H1 (cell line): Measurements from ENCODE around the gene NPHP4. TPM values are rescaled to one million over a fixed set of nuclear protein-coding genes. Genes with fewer than 3 reads are reported as not detected.

Source experiments
- CTCF ChIP-seq, 3 experiments: IDR thresholded peaks; 1 replicate in 2 of 3; 2 replicates in 1 of 3; pipeline versions ENCODE4 v1.5.1 to v1.6.1; 2011; ENCODE audit warnings: low read length in 3 of 3, mild to moderate bottlenecking in 3 of 3, inconsistent platforms in 2 of 3, low read depth in 1 of 3, moderate library complexity in 1 of 3; ENCODE audit not compliant: insufficient read depth in 1 of 3; ENCODE audit errors: control extremely low read depth in 1 of 3
- RAD21 ChIP-seq, 2 experiments: IDR thresholded peaks in 1 of 2; conservative IDR thresholded peaks in 1 of 2; 2 replicates each; pipeline ENCODE4 v1.6.1; 2011; ENCODE audit warnings: low read depth in 2 of 2, low read length in 2 of 2, improper control_type of control experiment in 1 of 2, inconsistent platforms in 1 of 2, mild to moderate bottlenecking in 1 of 2, moderate library complexity in 1 of 2
- SIN3A ChIP-seq, 2 experiments: IDR thresholded peaks in 1 of 2; conservative IDR thresholded peaks in 1 of 2; 2 replicates each; pipeline ENCODE4 v1.6.1; 2011 to 2012; ENCODE audit warnings: low read length in 2 of 2, improper control_type of control experiment in 1 of 2, low read depth in 1 of 2, mild to moderate bottlenecking in 1 of 2
- SP1 ChIP-seq: IDR thresholded peaks from 2 replicates; pipeline ENCODE4 v1.6.1; 2011; ENCODE audit warnings: low read depth, low read length
- polyA plus RNA-seq, 7 experiments: library from polyadenylated mRNA; depleted of rRNA in 3 of 7; stranded (reverse) in 5 of 7; unstranded in 2 of 7; fragments of >200 nt in 5 of 7; fragments of 200-250 nt in 2 of 7; gene quantifications; 1 replicate in 5 of 7; 2 replicates in 1 of 7; 4 replicates in 1 of 7; pipeline versions ENCODE4 v1.2.1 to v1.2.3, GENCODE V29; 2011 to 2013; ENCODE audit warnings: missing spikeins in 2 of 7, mixed read lengths in 2 of 7
- total RNA-seq: library from RNA; stranded (reverse); fragmentation: NEBNext Ultra II Directional; extraction: Animal tissue kit (Norgen Biotek cat#: 25700); gene quantifications from 2 replicates; pipeline ENCODE4 v1.2.1, GENCODE V29; 2021

The NPHP4 gene
- total and polyA plus RNA-seq, 2 of the 8 experiments (the other 6 are each of a cell fraction or from before 2014, with no cell fraction given): 5.8 to 14.0 TPM

- TF ChIP-seq RAD21 (IDR thresholded peaks at IDR 0.05 in 1 of 2, conservative IDR thresholded peaks at IDR 0.05 in 1 of 2; ENCODE audit: low read depth in 2 of 2, low read length in 2 of 2) (no peak), CTCF (IDR thresholded peaks at IDR 0.05; ENCODE audit: control extremely low read depth in 1 of 3, insufficient read depth in 1 of 3, low read depth in 1 of 3, low read length in 3 of 3) (no peak), SP1 (no peak), SIN3A (conservative IDR thresholded peaks at IDR 0.05 in 1 of 2, IDR thresholded peaks at IDR 0.05 in 1 of 2; ENCODE audit: low read depth in 1 of 2, low read length in 2 of 2) (no peak)
These were observed 108.8 kb downstream of the NPHP4 start (continued) for GRCh38 chr1:5883129-5884048.
